Measurements from ENCODE around the gene SPR. TPM values are rescaled to one million over a fixed set of nuclear protein-coding genes. Genes with fewer than 3 reads are reported as not detected.

The SPR gene
- total and polyA plus RNA-seq, 9 of the 15 experiments (the other 6 are each of a cell fraction or from before 2014, with no cell fraction given): 7.7 to 38.3 (median 26.3) TPM

- TF ChIP-seq, protein P1, sequence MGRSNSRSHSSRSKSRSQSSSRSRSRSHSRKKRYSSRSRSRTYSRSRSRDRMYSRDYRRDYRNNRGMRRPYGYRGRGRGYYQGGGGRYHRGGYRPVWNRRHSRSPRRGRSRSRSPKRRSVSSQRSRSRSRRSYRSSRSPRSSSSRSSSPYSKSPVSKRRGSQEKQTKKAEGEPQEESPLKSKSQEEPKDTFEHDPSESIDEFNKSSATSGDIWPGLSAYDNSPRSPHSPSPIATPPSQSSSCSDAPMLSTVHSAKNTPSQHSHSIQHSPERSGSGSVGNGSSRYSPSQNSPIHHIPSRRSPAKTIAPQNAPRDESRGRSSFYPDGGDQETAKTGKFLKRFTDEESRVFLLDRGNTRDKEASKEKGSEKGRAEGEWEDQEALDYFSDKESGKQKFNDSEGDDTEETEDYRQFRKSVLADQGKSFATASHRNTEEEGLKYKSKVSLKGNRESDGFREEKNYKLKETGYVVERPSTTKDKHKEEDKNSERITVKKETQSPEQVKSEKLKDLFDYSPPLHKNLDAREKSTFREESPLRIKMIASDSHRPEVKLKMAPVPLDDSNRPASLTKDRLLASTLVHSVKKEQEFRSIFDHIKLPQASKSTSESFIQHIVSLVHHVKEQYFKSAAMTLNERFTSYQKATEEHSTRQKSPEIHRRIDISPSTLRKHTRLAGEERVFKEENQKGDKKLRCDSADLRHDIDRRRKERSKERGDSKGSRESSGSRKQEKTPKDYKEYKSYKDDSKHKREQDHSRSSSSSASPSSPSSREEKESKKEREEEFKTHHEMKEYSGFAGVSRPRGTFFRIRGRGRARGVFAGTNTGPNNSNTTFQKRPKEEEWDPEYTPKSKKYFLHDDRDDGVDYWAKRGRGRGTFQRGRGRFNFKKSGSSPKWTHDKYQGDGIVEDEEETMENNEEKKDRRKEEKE (IDR thresholded peaks at IDR 0.05; ENCODE audit: borderline replicate concordance in 1 of 2, control insufficient read depth in 1 of 2, low read depth in 2 of 2, low read length in 1 of 2): no peak
- peak; percentile 26; the same call in 1 of the 2 replicates for TF ChIP-seq REST (IDR thresholded peaks at IDR 0.05; ENCODE audit: borderline replicate concordance)
- peak; percentile 73 for TF ChIP-seq REST (CRISPR knock-in tag; IDR thresholded peaks at IDR 0.05; ENCODE audit: low read depth)
- 0 out of 2 replicates have a peak, but pooled peaks have one; percentile 30 for TF ChIP-seq SIN3B (IDR thresholded peaks at IDR 0.05; ENCODE audit: low read depth)
- TF ChIP-seq PURB (CRISPR knock-in tag; IDR thresholded peaks at IDR 0.05; ENCODE audit: low read depth): no peak
- no peak for TF ChIP-seq HEY1 (CRISPR knock-in tag; IDR thresholded peaks at IDR 0.05; ENCODE audit: borderline replicate concordance)
- no peak for TF ChIP-seq RBM15 (IDR thresholded peaks at IDR 0.05; ENCODE audit: insufficient read depth, low read length)
- peak; percentile 31 for TF ChIP-seq TBP (optimal IDR thresholded peaks at IDR 0.05; ENCODE audit: low read depth, low read length)
- no peak for TF ChIP-seq HNRNPLL (IDR thresholded peaks at IDR 0.05; ENCODE audit: low read depth, low read length, poor library complexity, severe bottlenecking)
- no peak for TF ChIP-seq ESRRB (CRISPR knock-in tag; IDR thresholded peaks at IDR 0.05; ENCODE audit: borderline replicate concordance)
- peak; percentile 69 for TF ChIP-seq RBFOX2 (IDR thresholded peaks at IDR 0.05; ENCODE audit: low read depth, low read length)
- peak; percentile 81 for TF ChIP-seq POLR2G (IDR thresholded peaks at IDR 0.05; ENCODE audit: low read depth, low read length)
- TF ChIP-seq RFX1 (IDR thresholded peaks at IDR 0.05): no peak
- TF ChIP-seq FUS (optimal IDR thresholded peaks at IDR 0.05; ENCODE audit: low read depth, low read length): peak; percentile 51
- no peak for TF ChIP-seq ZNF695 (CRISPR knock-in tag; IDR thresholded peaks at IDR 0.05)
- TF ChIP-seq NFE2L1 (tag; IDR thresholded peaks at IDR 0.05; ENCODE audit: borderline replicate concordance, low read depth): no peak
- 0 out of 2 replicates have a peak, but pooled peaks have one; percentile 31 for TF ChIP-seq GTF2A2 (tag; IDR thresholded peaks at IDR 0.05)
Observed at GRCh38 chr2:72887032-72887739, at the start of gene SPR (continued).

Data from K562 (cell line).